Measurements from ENCODE around the gene RBM20. TPM values are rescaled to one million over a fixed set of nuclear protein-coding genes. Genes with fewer than 3 reads are reported as not detected.
"Not testable (repeated sequence)": the region's sequence is repeated elsewhere in the genome, so short reads cannot be mapped to it uniquely, and the experiment has no call there.

RBM20 gene
- total and polyA plus RNA-seq, 5 donors from 2014 or later: 0.15 to 0.72 TPM; not detected in 3

DNA sequence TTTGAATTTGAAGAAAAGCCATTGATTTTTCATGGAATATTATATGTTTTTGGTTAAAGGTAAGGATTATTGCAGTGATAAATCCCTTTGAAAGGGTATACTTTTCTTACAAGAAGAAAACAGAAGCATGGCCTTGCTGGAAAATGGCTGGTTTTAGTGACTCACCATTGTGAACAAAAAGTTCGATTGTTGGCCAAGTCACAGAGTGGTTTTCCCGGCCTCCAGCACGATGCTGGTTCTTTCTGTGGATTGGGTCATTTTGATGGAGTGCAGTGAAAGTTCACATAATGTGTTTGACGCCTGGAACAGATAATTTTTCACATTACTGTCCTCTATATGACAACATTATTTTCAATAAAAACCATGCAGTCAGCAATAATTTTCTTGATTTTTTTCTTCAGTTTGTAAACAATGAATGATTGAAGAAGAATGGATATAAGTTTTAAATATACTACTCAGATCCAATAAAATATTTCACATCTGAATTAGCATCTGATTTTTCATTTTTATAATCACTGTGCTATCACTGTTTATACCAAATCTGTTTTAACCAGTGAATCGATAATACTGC, 60.9 kb downstream of the RBM20 start:
- no peaks in the 10 kb centered on the region for H3K4me1 Mint-ChIP-seq
- Histone ChIP-seq H3K4me1 (ENCODE audit: control insufficient read depth, insufficient read depth, low read length, poor library complexity, severe bottlenecking) (no peaks in the 10 kb centered on the region), H3K4me3 (ENCODE audit: low read depth, low read length) (no peak overlapping the region), H3K27me3 (ENCODE audit: control insufficient read depth, insufficient read depth, low read length) (peaks cover 4% of the 10 kb centered on the region), H3K27ac (ENCODE audit: insufficient read depth, low read length, poor library complexity, severe bottlenecking) (no peak overlapping the region), H3K9me3 (ENCODE audit: control insufficient read depth in 2 of 2, low read length in 2 of 2) (no peaks in the 10 kb centered on the region), H3K36me3 (ENCODE audit: control insufficient read depth, insufficient read depth, low read length) (no peaks in the 10 kb centered on the region)
- H3K36me3 Mint-ChIP-seq: no peaks in the 10 kb centered on the region
- H3K27me3 Mint-ChIP-seq: peaks cover 5% of the 10 kb centered on the region
- no peak for DNase-seq
- H3K9me3 Mint-ChIP-seq: peaks cover 0 to 3% (median 0%) of the 10 kb centered on the region in 7 donors
- no peak overlapping the region for H3K27ac Mint-ChIP-seq
- no peak overlapping the region for H3K4me3 Mint-ChIP-seq
- ATAC-seq (ENCODE audit: low read depth in 2 of 2): no peak

DNA sequence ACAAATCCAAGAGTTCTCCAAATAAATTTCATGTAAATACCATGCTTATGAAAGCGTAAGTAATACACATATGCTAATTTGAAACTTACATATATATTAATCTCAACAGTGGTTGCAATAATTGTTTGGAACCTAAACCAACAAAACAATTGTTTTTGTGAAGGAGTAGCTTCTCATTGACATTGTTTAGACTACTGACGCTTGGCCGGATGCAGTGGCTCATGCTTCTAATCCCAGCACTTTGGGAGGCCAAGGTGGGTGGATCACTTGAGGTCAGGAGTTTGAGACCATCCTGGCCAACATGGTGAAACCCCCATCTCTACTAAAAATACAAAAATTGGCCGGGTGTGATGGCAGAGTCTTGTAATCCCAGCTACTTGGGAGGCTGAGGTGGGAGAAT, 61.5 kb downstream of the RBM20 start:
- H3K27me3 Mint-ChIP-seq; H3K4me3 Mint-ChIP-seq; H3K27me3 ChIP-seq (ENCODE audit: control insufficient read depth, insufficient read depth, low read length); H3K36me3 Mint-ChIP-seq; H3K36me3 ChIP-seq (ENCODE audit: control insufficient read depth, insufficient read depth, low read length); H3K27ac Mint-ChIP-seq; H3K4me1 Mint-ChIP-seq; H3K9me3 ChIP-seq (ENCODE audit: control insufficient read depth in 2 of 2, low read length in 2 of 2); ATAC-seq (ENCODE audit: low read depth in 2 of 2); H3K4me3 ChIP-seq (ENCODE audit: low read depth, low read length); DNase-seq; H3K4me1 ChIP-seq (ENCODE audit: control insufficient read depth, insufficient read depth, low read length, poor library complexity, severe bottlenecking); H3K9me3 Mint-ChIP-seq; H3K27ac ChIP-seq (ENCODE audit: insufficient read depth, low read length, poor library complexity, severe bottlenecking): not testable (repeated sequence)

DNA sequence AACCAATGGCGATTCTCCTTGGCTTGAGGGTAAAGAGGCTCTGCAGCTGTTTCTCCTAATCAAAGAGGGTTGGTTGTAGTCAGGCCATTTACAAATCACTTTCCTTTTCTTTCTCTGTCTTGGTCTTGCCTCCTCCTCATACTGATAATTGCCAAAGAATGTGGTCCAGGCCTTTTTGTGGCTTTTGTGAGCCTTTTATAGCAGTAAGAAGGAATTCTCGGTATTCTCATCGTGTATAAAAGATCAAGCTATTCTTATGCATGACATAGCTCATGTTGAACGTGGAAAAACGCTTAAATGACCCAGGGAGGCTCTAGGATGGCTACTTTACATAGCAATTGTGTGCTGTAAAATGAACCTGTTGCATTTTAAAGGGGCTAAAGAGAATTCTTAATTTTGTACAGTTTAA, 62.6 kb downstream of the RBM20 start:
- ATAC-seq (ENCODE audit: low read depth in 2 of 2): no peak
- Mint-ChIP-seq H3K4me1 (no peaks in the 10 kb centered on the region), H3K27ac (no peak overlapping the region), H3K4me3 (no peak overlapping the region), H3K36me3 (no peaks in the 10 kb centered on the region), H3K27me3 (peaks cover 5% of the 10 kb centered on the region), H3K9me3 (peaks cover 0 to 3% (median 0%) of the 10 kb centered on the region in 7 donors)
- no peak for DNase-seq
- Histone ChIP-seq H3K4me3 (ENCODE audit: low read depth, low read length) (no peak overlapping the region), H3K4me1 (ENCODE audit: control insufficient read depth, insufficient read depth, low read length, poor library complexity, severe bottlenecking) (no peaks in the 10 kb centered on the region), H3K9me3 (ENCODE audit: control insufficient read depth in 2 of 2, low read length in 2 of 2) (no peaks in the 10 kb centered on the region), H3K36me3 (ENCODE audit: control insufficient read depth, insufficient read depth, low read length) (no peaks in the 10 kb centered on the region), H3K27ac (ENCODE audit: insufficient read depth, low read length, poor library complexity, severe bottlenecking) (no peak overlapping the region), H3K27me3 (ENCODE audit: control insufficient read depth, insufficient read depth, low read length) (peaks cover 4% of the 10 kb centered on the region)

GRCh38 chr10:110708776-110709443, 64.8 kb downstream of the RBM20 start:
- Histone ChIP-seq H3K36me3 (ENCODE audit: control insufficient read depth, insufficient read depth, low read length) (no peaks in the 10 kb centered on the region), H3K27ac (ENCODE audit: insufficient read depth, low read length, poor library complexity, severe bottlenecking) (no peak overlapping the region), H3K27me3 (ENCODE audit: control insufficient read depth, insufficient read depth, low read length) (peaks cover 4% of the 10 kb centered on the region), H3K4me3 (ENCODE audit: low read depth, low read length) (no peak overlapping the region), H3K9me3 (ENCODE audit: control insufficient read depth in 2 of 2, low read length in 2 of 2) (no peaks in the 10 kb centered on the region), H3K4me1 (ENCODE audit: control insufficient read depth, insufficient read depth, low read length, poor library complexity, severe bottlenecking) (no peaks in the 10 kb centered on the region)
- H3K27ac Mint-ChIP-seq: no peak overlapping the region
- no peaks in the 10 kb centered on the region for H3K4me1 Mint-ChIP-seq
- no peak overlapping the region for H3K4me3 Mint-ChIP-seq
- ATAC-seq (ENCODE audit: low read depth in 2 of 2): no peak
- no peaks in the 10 kb centered on the region for H3K36me3 Mint-ChIP-seq
- DNase-seq: no peak
- H3K27me3 Mint-ChIP-seq: peaks cover 7% of the 10 kb centered on the region
- peaks cover 0 to 3% (median 0%) of the 10 kb centered on the region in 7 donors for H3K9me3 Mint-ChIP-seq

GRCh38 chr10:110709444-110709828, 65.3 kb downstream of the RBM20 start:
- H3K9me3 Mint-ChIP-seq: peaks cover 0 to 3% (median 0%) of the 10 kb centered on the region in 7 donors
- Histone ChIP-seq H3K36me3 (ENCODE audit: control insufficient read depth, insufficient read depth, low read length) (no peaks in the 10 kb centered on the region), H3K27me3 (ENCODE audit: control insufficient read depth, insufficient read depth, low read length) (peaks cover 4% of the 10 kb centered on the region), H3K27ac (ENCODE audit: insufficient read depth, low read length, poor library complexity, severe bottlenecking) (no peak overlapping the region), H3K4me3 (ENCODE audit: low read depth, low read length) (no peak overlapping the region), H3K9me3 (ENCODE audit: control insufficient read depth in 2 of 2, low read length in 2 of 2) (no peaks in the 10 kb centered on the region), H3K4me1 (ENCODE audit: control insufficient read depth, insufficient read depth, low read length, poor library complexity, severe bottlenecking) (no peaks in the 10 kb centered on the region)
- ATAC-seq (ENCODE audit: low read depth in 2 of 2) (no peak), DNase-seq (no peak)
- H3K27ac Mint-ChIP-seq: no peak overlapping the region
- no peak overlapping the region for H3K4me3 Mint-ChIP-seq
- peaks cover 12% of the 10 kb centered on the region for H3K27me3 Mint-ChIP-seq
- H3K36me3 Mint-ChIP-seq: no peaks in the 10 kb centered on the region
- H3K4me1 Mint-ChIP-seq: no peaks in the 10 kb centered on the region

- Histone ChIP-seq H3K27me3 (ENCODE audit: control insufficient read depth, insufficient read depth, low read length) (peaks cover 4% of the 10 kb centered on the region), H3K27ac (ENCODE audit: insufficient read depth, low read length, poor library complexity, severe bottlenecking) (no peak overlapping the region), H3K4me3 (ENCODE audit: low read depth, low read length) (no peak overlapping the region), H3K4me1 (ENCODE audit: control insufficient read depth, insufficient read depth, low read length, poor library complexity, severe bottlenecking) (no peaks in the 10 kb centered on the region), H3K9me3 (ENCODE audit: control insufficient read depth in 2 of 2, low read length in 2 of 2) (no peaks in the 10 kb centered on the region), H3K36me3 (ENCODE audit: control insufficient read depth, insufficient read depth, low read length) (no peaks in the 10 kb centered on the region)
- ATAC-seq (ENCODE audit: low read depth in 2 of 2): no peak
- peaks cover 17% of the 10 kb centered on the region for H3K27me3 Mint-ChIP-seq
- no peak for DNase-seq
- no peaks in the 10 kb centered on the region for H3K36me3 Mint-ChIP-seq
- no peaks in the 10 kb centered on the region for H3K4me1 Mint-ChIP-seq
- H3K9me3 Mint-ChIP-seq: peaks cover 0 to 3% (median 0%) of the 10 kb centered on the region in 7 donors
- no peak overlapping the region for H3K4me3 Mint-ChIP-seq
- no peak overlapping the region for H3K27ac Mint-ChIP-seq
Observed at GRCh38 chr10:110709964-110710587, 65.9 kb downstream of the RBM20 start.

DNA sequence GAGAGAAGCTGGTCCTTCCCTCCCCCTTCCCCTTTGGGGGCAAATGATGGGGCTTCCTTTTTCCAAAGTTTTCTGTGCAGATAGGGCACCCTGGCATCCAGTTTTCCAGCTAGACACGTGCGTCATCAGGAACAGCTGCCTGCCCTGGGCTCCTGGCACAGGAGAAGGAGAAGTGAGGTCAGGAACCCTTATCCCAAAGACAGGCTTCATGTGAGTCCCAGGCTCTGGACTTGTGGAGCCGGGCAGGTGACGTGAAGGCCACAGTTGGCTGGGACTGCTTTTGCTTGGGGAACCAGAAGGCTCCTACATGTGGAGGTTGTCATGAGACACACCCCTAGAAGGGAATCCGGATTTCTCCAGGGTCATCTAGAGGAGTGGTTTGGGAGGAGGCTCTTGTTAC, 66.5 kb downstream of the RBM20 start:
- Histone ChIP-seq H3K4me3 (ENCODE audit: low read depth, low read length) (no peak overlapping the region), H3K36me3 (ENCODE audit: control insufficient read depth, insufficient read depth, low read length) (no peaks in the 10 kb centered on the region), H3K9me3 (ENCODE audit: control insufficient read depth in 2 of 2, low read length in 2 of 2) (no peaks in the 10 kb centered on the region), H3K27ac (ENCODE audit: insufficient read depth, low read length, poor library complexity, severe bottlenecking) (no peak overlapping the region), H3K27me3 (ENCODE audit: control insufficient read depth, insufficient read depth, low read length) (peaks cover 4% of the 10 kb centered on the region), H3K4me1 (ENCODE audit: control insufficient read depth, insufficient read depth, low read length, poor library complexity, severe bottlenecking) (no peaks in the 10 kb centered on the region)
- H3K4me3 Mint-ChIP-seq: no peak overlapping the region
- H3K36me3 Mint-ChIP-seq: no peaks in the 10 kb centered on the region
- H3K9me3 Mint-ChIP-seq: peaks cover 0 to 3% (median 0%) of the 10 kb centered on the region in 7 donors
- no peaks in the 10 kb centered on the region for H3K4me1 Mint-ChIP-seq
- DNase-seq (no peak), ATAC-seq (ENCODE audit: low read depth in 2 of 2) (no peak)
- no peak overlapping the region for H3K27ac Mint-ChIP-seq
- H3K27me3 Mint-ChIP-seq: peaks cover 17% of the 10 kb centered on the region

DNA sequence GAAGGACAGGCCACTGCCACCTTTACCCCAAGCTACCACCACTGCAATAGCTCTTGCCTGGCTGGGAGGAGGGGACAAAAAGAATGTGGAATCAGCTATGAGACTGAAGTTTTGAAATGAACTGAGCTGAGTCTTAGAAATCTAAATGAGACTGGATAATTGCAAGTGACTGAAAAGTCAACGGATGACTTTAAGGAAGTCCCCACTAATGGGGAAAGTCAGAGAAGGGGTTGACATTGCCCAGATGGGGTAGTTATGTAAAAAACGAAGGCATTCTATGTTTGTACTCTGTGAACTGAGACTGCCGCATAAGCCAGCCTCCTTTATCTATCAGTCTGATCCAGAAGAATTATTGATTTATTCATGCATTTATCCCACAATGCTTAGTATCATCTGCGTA, 67.2 kb downstream of the RBM20 start:
- H3K27ac ChIP-seq (ENCODE audit: insufficient read depth, low read length, poor library complexity, severe bottlenecking): no peak overlapping the region
- H3K4me3 Mint-ChIP-seq: no peak overlapping the region
- peaks cover 12% of the 10 kb centered on the region for H3K27me3 Mint-ChIP-seq
- H3K4me3 ChIP-seq (ENCODE audit: low read depth, low read length): no peak overlapping the region
- no peaks in the 10 kb centered on the region for H3K36me3 ChIP-seq (ENCODE audit: control insufficient read depth, insufficient read depth, low read length)
- no peaks in the 10 kb centered on the region for H3K9me3 ChIP-seq (ENCODE audit: control insufficient read depth in 2 of 2, low read length in 2 of 2)
- ATAC-seq (ENCODE audit: low read depth in 2 of 2) (no peak), DNase-seq (no peak)
- H3K27me3 ChIP-seq (ENCODE audit: control insufficient read depth, insufficient read depth, low read length): peaks cover 4% of the 10 kb centered on the region
- H3K4me1 Mint-ChIP-seq: no peaks in the 10 kb centered on the region
- H3K36me3 Mint-ChIP-seq: no peaks in the 10 kb centered on the region
- peaks cover 0 to 2% (median 0%) of the 10 kb centered on the region in 7 donors for H3K9me3 Mint-ChIP-seq
- H3K4me1 ChIP-seq (ENCODE audit: control insufficient read depth, insufficient read depth, low read length, poor library complexity, severe bottlenecking): no peaks in the 10 kb centered on the region
- H3K27ac Mint-ChIP-seq: no peak overlapping the region

All from CD4-positive, CD25-positive, alpha-beta regulatory T cell (primary cell).